ENCODE results near the gene DDX19B.

DDX19B gene

DNA sequence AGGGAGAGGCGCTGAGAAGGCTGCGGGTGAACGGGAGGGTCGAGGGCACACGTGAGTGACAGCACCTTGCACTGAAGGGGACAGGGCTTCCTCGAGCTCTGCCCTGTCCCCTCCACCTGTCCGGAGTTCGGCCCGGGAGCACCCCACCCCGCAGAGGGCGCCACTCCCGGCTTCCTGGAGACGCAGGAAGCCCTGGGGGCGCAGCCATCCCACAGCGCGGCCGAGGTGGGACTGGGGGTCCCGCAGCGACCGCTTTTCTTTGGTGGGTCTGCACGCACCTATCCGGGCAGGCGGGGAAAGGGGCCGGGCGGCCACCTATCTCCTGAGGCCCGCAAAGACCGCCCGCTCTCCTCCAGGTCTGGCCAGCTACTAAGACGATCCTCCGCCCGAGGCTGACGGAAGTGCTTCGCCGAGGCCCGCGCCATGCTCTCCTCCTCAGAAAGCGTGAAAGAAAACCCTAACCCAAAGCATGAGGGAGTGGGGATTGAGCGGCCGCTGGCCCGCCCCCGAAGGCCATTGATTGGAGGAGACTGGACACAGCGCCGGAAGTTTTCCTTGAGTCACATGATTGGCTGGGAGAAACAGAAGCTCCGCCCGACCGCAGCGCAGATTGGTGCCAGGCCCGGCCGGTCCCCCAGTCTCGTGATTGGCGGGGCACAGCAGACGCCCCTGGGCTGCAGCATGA is 82.1 kb downstream of the DDX19B start:
- H3K27ac ChIP-seq: peak overlapping the region; percentile 96
- TF ChIP-seq, protein P1, sequence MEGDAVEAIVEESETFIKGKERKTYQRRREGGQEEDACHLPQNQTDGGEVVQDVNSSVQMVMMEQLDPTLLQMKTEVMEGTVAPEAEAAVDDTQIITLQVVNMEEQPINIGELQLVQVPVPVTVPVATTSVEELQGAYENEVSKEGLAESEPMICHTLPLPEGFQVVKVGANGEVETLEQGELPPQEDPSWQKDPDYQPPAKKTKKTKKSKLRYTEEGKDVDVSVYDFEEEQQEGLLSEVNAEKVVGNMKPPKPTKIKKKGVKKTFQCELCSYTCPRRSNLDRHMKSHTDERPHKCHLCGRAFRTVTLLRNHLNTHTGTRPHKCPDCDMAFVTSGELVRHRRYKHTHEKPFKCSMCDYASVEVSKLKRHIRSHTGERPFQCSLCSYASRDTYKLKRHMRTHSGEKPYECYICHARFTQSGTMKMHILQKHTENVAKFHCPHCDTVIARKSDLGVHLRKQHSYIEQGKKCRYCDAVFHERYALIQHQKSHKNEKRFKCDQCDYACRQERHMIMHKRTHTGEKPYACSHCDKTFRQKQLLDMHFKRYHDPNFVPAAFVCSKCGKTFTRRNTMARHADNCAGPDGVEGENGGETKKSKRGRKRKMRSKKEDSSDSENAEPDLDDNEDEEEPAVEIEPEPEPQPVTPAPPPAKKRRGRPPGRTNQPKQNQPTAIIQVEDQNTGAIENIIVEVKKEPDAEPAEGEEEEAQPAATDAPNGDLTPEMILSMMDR (conservative IDR thresholded peaks at IDR 0.05): no peak; the same call in 1 of the 2 replicates
- no peak for TF ChIP-seq ZFX (IDR thresholded peaks at IDR 0.05)

DNA sequence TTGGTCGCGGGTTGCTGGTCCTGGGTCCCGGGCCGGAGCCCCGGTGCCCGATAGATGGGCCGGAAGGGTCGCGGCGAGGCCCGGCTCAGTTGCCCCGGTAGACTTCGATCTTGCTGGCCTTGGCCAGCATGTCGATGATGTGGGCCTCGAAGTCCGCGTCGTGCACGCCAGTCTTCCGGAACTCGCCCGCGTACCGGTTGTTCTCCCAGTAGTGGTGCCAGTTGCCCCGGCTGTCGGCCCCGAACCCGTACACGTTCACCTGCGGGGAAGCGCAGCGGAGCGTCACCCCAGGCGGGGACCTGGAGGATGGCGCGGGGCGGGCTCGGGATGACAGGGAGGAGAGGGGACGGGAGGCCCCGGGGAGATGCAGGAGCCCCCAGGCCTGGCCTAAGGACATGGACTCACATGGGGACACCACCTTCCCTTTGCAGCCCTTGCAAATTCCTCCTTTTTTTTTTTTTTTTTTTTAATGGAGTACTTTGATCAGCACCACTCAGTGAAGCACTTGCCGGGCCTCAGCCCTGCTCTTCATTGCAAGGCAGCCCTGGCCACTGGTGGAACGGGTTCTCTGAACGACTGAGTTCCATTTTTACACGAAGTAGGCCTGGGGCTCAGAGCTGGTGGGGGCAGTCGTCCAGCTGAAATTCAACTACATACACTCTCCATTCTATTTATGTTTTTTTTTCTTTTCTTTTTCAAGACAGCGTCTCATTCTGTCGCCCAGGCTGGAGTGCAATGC is 82.8 kb downstream of the DDX19B start:
- TF ChIP-seq, protein P1 (conservative IDR thresholded peaks at IDR 0.05): no peak
- peak; percentile 67 for TF ChIP-seq ZFX (IDR thresholded peaks at IDR 0.05)
- peak overlapping the region; percentile 96 for H3K27ac ChIP-seq

DNA sequence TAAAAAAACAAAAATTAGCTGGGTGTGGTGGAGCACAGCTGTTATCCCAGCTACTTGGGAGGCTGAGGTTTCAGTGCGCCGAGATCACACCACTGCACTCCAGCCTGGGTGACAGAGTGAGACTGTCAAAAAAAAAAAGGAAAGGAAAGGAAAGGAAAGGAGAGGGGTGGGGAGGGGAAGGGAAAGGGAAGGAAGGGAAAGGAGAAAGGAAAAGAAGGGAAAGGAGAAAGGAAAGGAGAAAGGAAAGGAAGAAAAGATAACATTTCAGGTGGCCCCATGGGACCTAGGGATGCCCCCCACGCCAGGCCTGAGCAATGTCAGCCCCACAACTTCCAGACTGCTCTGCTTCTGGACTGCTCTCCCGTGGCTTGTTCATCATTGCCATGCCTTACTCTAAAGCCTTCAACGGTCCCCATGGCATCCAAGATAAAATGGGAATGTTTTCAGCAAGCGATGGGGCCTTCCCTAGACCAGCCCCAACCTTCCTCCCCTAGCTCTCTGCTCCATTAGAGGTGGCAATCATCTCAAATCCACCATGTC is 84.5 kb downstream of the DDX19B start:
- TF ChIP-seq, protein P1 (conservative IDR thresholded peaks at IDR 0.05): no peak
- TF ChIP-seq ZFX (IDR thresholded peaks at IDR 0.05): no peak

More for the DNA sequence above, 84.5 kb downstream of the DDX19B start:
- no peak overlapping the region for H3K27ac ChIP-seq
